SK-N-SH (cell line): ENCODE results near the gene CDH23. TPM values are rescaled to one million over a fixed set of nuclear protein-coding genes. Genes with fewer than 3 reads are reported as not detected.

Experiments used
- CTCF ChIA-PET: fragments of 300-600, 350-600 bp; formaldehyde crosslinking; extraction: SDS; loops from one replicate; lab custom pipeline; 2021; lab: Yijun Ruan, JAX
- POLR2A ChIA-PET: fragments of 350-600 bp; sonication (Branson Sonifier 250); formaldehyde crosslinking; extraction: SDS; loops from one replicate; lab custom pipeline; 2020; ENCODE audit warnings: antibody characterized with exemption, inconsistent platforms; lab: Yijun Ruan, JAX
- DNase-seq: peaks from one replicate; pipeline ENCODE4 v3.0.0; 2012
- H2AFZ ChIP-seq: fragments of 200-600 bp; sonication (generic); 2 replicates; pipeline ENCODE4 v1.8.1; 2016; ENCODE audit warnings: antibody characterized with exemption, mild to moderate bottlenecking, low read depth
- H3F3A ChIP-seq: fragments of 200-600 bp; sonication (generic); replicated peaks from 2 replicates; pipeline ENCODE3; 2016; ENCODE audit warnings: antibody characterized with exemption, mild to moderate bottlenecking; ENCODE audit not compliant: insufficient read depth
- H3K27ac ChIP-seq, 2 experiments: fragments of 200-500 bp in 1 of 2; fragments of 200-600 bp in 1 of 2; sonication (Bioruptor generic) in 1 of 2; sonication (generic), shearing (Covaris generic) in 1 of 2; 2 replicates each; pipeline versions ENCODE4 v1.5.1 to v1.6.1; 2014 to 2016; ENCODE audit warnings: low read depth in 2 of 2, inconsistent platforms in 1 of 2, low read length in 1 of 2, mild to moderate bottlenecking in 1 of 2, mixed read lengths in 1 of 2
- H3K27me3 ChIP-seq: fragments of 200-600 bp; sonication (generic), shearing (Covaris generic); 2 replicates; pipeline ENCODE4 v1.6.1; 2016; ENCODE audit warnings: mixed run types; ENCODE audit not compliant: insufficient read depth
- H3K36me3 ChIP-seq, 2 experiments: fragments of 200-500 bp in 1 of 2; fragments of 200-600 bp in 1 of 2; sonication (Bioruptor generic) in 1 of 2; sonication (generic) in 1 of 2; replicated peaks in 1 of 2; 2 replicates each; pipeline versions ENCODE3 to v1.5.1; 2014 to 2016; ENCODE audit warnings: low read length in 1 of 2, mild to moderate bottlenecking in 1 of 2; ENCODE audit not compliant: insufficient read depth in 2 of 2, control insufficient read depth in 1 of 2
- H3K4me1 ChIP-seq, 2 experiments: fragments of 200-500 bp in 1 of 2; fragments of 200-600 bp in 1 of 2; sonication (Bioruptor generic) in 1 of 2; sonication (generic), shearing (Covaris generic) in 1 of 2; 2 replicates each; pipeline versions ENCODE4 v1.5.1 to v1.6.1; 2014 to 2016; ENCODE audit warnings: low read depth in 1 of 2, low read length in 1 of 2, mixed run types in 1 of 2; ENCODE audit not compliant: insufficient read depth in 2 of 2, control insufficient read depth in 1 of 2
- H3K4me2 ChIP-seq: fragments of 200-600 bp; sonication (generic), shearing (Covaris generic); 2 replicates; pipeline ENCODE4 v1.6.1; 2017; ENCODE audit warnings: mixed run types
- H3K4me3 ChIP-seq, 2 experiments: fragments of 200-500 bp in 1 of 2; fragments of 200-600 bp in 1 of 2; sonication (Bioruptor generic) in 1 of 2; sonication (generic), shearing (Covaris generic) in 1 of 2; 2 replicates each; pipeline versions ENCODE4 v1.5.1 to v1.8.1; 2014 to 2016; ENCODE audit warnings: low read depth in 2 of 2, inconsistent platforms in 1 of 2, low read length in 1 of 2, mild to moderate bottlenecking in 1 of 2, mixed read lengths in 1 of 2, moderate library complexity in 1 of 2
- H3K79me2 ChIP-seq: fragments of 200-600 bp; sonication (generic); 2 replicates; pipeline ENCODE4 v1.8.1; 2017; ENCODE audit warnings: mild to moderate bottlenecking; ENCODE audit not compliant: insufficient read depth
- H3K9ac ChIP-seq: fragments of 200-600 bp; sonication (generic); 2 replicates; pipeline ENCODE4 v1.6.1; 2017; ENCODE audit warnings: mixed run types
- H3K9me2 ChIP-seq: fragments of 200-600 bp; sonication (generic); 2 replicates; pipeline ENCODE4 v1.6.1; 2017; ENCODE audit warnings: mixed run types
- H3K9me3 ChIP-seq: fragments of 200-600 bp; sonication (generic); 2 replicates; pipeline ENCODE4 v1.6.1; 2017; ENCODE audit warnings: mixed run types, mild to moderate bottlenecking, moderate library complexity
- H4K20me1 ChIP-seq: fragments of 200-600 bp; sonication (generic); 2 replicates; pipeline ENCODE4 v1.6.1; 2017; ENCODE audit warnings: mild to moderate bottlenecking, mixed run types; ENCODE audit not compliant: insufficient read depth
- FOXJ3 ChIP-seq: sonication (generic); formaldehyde crosslinking; IDR thresholded peaks from 2 replicates; pipeline ENCODE4 v1.5.1; 2020; ENCODE audit warnings: mild to moderate bottlenecking, missing genetic modification reagents
- FOXM1 ChIP-seq: IDR thresholded peaks from 2 replicates; pipeline ENCODE4 v1.4.0; 2012; ENCODE audit warnings: low read depth, mild to moderate bottlenecking
- GABPA ChIP-seq: IDR thresholded peaks from 2 replicates; pipeline ENCODE4 v1.4.0; 2012; ENCODE audit warnings: low read depth, mild to moderate bottlenecking
- JUND ChIP-seq: IDR thresholded peaks from 2 replicates; pipeline ENCODE4 v1.4.0; 2012
- MEF2A ChIP-seq: IDR thresholded peaks from 2 replicates; pipeline ENCODE4 v1.4.0; 2012; ENCODE audit warnings: low read depth, borderline replicate concordance
- NRF1 ChIP-seq: IDR thresholded peaks from 2 replicates; pipeline ENCODE4 v1.6.1; 2012; ENCODE audit warnings: low read depth, mild to moderate bottlenecking, low read length
- POLR2AphosphoS5 ChIP-seq: IDR thresholded peaks from 2 replicates; pipeline ENCODE4 v1.6.1; 2012; ENCODE audit warnings: low read depth, low read length
- RAD21 ChIP-seq: IDR thresholded peaks from 2 replicates; pipeline ENCODE4 v1.6.1; 2012; ENCODE audit warnings: mild to moderate bottlenecking, low read length
- RCOR1 ChIP-seq: fragments of 150-350 bp; IDR thresholded peaks from 2 replicates; pipeline ENCODE4 v1.6.1; 2017; ENCODE audit warnings: antibody characterized with exemption, low read length
- REST ChIP-seq: IDR thresholded peaks from 2 replicates; pipeline ENCODE4 v1.6.1; 2012; ENCODE audit warnings: mild to moderate bottlenecking, low read depth, low read length, moderate library complexity
- RFX5 ChIP-seq: IDR thresholded peaks from 2 replicates; pipeline ENCODE4 v1.6.1; 2012; ENCODE audit warnings: mild to moderate bottlenecking, improper control_type of control experiment, low read length
- RXRA ChIP-seq: IDR thresholded peaks from 2 replicates; pipeline ENCODE4 v1.4.0; 2012; ENCODE audit warnings: low read depth, mild to moderate bottlenecking, borderline replicate concordance
- SMC3 ChIP-seq: IDR thresholded peaks from 2 replicates; pipeline ENCODE4 v1.6.1; 2012; ENCODE audit warnings: low read depth, low read length, improper control_type of control experiment
- TCF12 ChIP-seq: IDR thresholded peaks from 2 replicates; pipeline ENCODE4 v1.4.0; 2012
- USF1 ChIP-seq: IDR thresholded peaks from 2 replicates; pipeline ENCODE4 v1.4.0; 2012; ENCODE audit warnings: low read depth, borderline replicate concordance
- WGBS: methylation state at CpG from one replicate; pipeline ENCODE4 v1.1.6; 2017; ENCODE audit warnings: low lambda C conversion rate; 5-methylcytosine and 5-hydroxymethylcytosine counted together
- polyA plus RNA-seq, 3 experiments: library from polyadenylated mRNA; depleted of rRNA; stranded (reverse); fragments of >200 nt; gene quantifications; 2 replicates each; pipeline ENCODE4 v1.2.3, GENCODE V29; 2012
- TF ChIP-seq, protein P1 (sequence below): fragments of 150-350 bp; IDR thresholded peaks from 2 replicates; pipeline ENCODE4 v1.6.1; 2017; ENCODE audit warnings: antibody characterized with exemption, low read length, low read depth, borderline replicate concordance
- TF ChIP-seq, protein P2 (sequence below): fragments of 150-350 bp; IDR thresholded peaks from 2 replicates; pipeline ENCODE4 v1.6.1; 2016; ENCODE audit warnings: mild to moderate bottlenecking, low read depth, low read length

Gene CDH23
- polyA plus RNA-seq, 1 of the 3 experiments (the other 2 are of a cell fraction), result 0.03 TPM

DNA sequence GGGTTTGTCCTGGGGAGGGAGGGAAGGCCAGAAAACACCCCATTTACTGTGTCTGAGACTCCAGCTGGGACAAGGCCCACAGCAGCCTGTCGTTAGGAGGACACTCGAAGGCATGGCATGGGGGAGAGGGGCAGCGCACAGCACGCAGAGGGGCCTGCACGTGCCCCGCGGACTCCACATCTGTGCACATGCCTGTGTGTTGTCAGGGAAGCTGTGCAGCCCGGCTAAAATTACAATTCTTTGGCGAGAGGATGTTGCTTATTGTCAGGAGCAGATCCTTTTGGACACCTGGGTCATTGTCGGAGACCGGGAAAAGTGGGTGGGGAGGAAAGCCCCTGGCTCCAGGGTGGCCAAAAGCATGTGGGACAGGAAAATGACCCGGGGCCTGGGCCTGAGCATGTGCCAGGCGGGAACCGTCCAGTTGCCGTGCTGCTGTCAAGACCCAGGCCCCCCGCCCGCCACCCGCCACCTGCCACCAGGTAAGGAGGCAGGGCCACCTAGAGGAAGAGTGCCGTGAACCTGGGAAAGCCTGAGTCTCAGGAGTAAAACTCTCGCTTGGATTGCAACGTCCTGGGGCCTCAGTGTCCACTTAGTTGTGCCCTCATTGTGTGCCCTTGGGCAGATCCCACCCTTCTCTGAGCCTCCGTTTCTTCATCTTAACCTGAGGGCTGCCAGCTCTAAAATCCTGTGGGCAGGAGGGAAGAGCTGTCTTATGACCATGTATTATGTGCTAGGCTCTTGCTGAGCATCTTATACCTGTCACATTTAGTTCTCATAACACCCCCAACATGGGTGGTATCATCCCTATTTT lies 369.4 kb downstream of the CDH23 start:
- Histone ChIP-seq H3K9me3 (no peaks in the 10 kb centered on the region), H4K20me1 (no peaks in the 10 kb centered on the region), H3F3A (peaks cover 3% of the 10 kb centered on the region), H2AFZ (no peak overlapping the region), H3K79me2 (no peaks in the 10 kb centered on the region), H3K27ac (peak overlapping the region; percentile 25 to 33; a peak in 1 of 4 replicates), H3K27me3 (no peaks in the 10 kb centered on the region), H3K36me3 (no peaks in the 10 kb centered on the region), H3K9me2 (no peaks in the 10 kb centered on the region), H3K4me1 (peaks cover 12 to 15% of the 10 kb centered on the region in 2 experiments; a peak in 3 of 4 replicates), H3K4me2 (0 out of 2 replicates have a peak overlapping the region, but pooled peaks have one; percentile 14), H3K9ac (no peak overlapping the region), H3K4me3 (no peak overlapping the region)
- ChIA-PET CTCF (interaction anchor here (0.9 to 1.8 kb wide), 4 partner anchors 29 to 130 kb away, joined by 3 to 7 read pairs (median 3); no protein-coding TSS in a partner anchor), POLR2A (interaction anchor here (0.8 to 1.1 kb wide), 2 partner anchors 8 to 85 kb away, joined by 3 to 4 read pairs; partner anchors contain the start of gene PSAP)
- TF ChIP-seq, protein P1, sequence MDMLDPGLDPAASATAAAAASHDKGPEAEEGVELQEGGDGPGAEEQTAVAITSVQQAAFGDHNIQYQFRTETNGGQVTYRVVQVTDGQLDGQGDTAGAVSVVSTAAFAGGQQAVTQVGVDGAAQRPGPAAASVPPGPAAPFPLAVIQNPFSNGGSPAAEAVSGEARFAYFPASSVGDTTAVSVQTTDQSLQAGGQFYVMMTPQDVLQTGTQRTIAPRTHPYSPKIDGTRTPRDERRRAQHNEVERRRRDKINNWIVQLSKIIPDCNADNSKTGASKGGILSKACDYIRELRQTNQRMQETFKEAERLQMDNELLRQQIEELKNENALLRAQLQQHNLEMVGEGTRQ, result no peak
- 90% methylated on average over 17 of the region's 22 CpGs for WGBS
- no peak for DNase-seq

DNA sequence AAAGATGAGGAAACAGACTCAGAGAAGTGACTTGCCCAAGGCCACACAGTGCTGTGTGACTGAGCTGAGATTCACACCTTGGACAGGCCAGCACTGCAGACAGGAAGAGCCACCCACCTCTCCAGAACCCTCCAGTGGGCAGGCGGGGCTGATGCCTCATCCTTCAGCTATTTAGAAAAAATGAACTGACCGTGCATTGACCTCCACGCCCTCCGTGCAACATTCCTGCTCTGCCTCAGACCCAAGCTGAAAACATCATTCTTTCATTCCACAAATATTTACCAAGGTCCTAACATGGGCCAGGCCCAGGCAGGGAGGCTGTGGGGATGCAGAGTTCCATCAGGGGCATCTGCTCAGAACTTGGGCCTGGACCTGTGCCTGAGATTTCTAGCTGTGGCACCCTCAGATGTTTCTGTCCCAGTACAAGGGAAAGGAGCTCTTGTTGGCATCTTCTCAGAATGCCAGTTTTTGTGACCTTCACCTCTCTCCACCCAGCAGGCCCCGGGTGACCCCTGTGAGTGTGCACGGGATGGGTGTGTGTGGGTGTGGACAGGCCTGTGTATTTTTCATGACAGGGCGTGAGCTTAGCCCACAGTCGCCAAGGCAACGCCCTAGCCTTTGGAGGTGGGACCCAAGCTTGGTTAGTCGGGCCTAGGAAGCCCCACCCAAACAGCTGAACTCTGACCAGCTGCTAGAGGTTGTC lies 370.1 kb downstream of the CDH23 start:
- 24% methylated on average over 10 of the region's 10 CpGs for WGBS
- ChIA-PET POLR2A (interaction anchor here (0.8 to 1.1 kb wide), 3 partner anchors 9 to 114 kb away, joined by 3 to 4 read pairs (median 3); partner anchors contain the start of gene PSAP), CTCF (interaction anchor here (0.6 to 2.2 kb wide), 7 partner anchors 30 to 488 kb away, joined by 3 to 11 read pairs (median 3); no protein-coding TSS in a partner anchor)
- Histone ChIP-seq H3K36me3 (no peaks in the 10 kb centered on the region), H3K9me2 (no peaks in the 10 kb centered on the region), H3K4me3 (no peak overlapping the region), H3K9ac (no peak overlapping the region), H3K27me3 (no peaks in the 10 kb centered on the region), H3K27ac (peak overlapping the region; percentile 46 to 76), H3K79me2 (no peaks in the 10 kb centered on the region), H3F3A (peaks cover 3% of the 10 kb centered on the region), H3K9me3 (no peaks in the 10 kb centered on the region), H4K20me1 (no peaks in the 10 kb centered on the region), H3K4me2 (peak overlapping the region; percentile 14; the same call in 1 of the 2 replicates), H3K4me1 (peaks cover 12 to 15% of the 10 kb centered on the region in 2 experiments; a peak in 3 of 4 replicates), H2AFZ (no peak overlapping the region)
- DNase-seq, result no peak
- TF ChIP-seq SMC3 (no peak), FOXM1 (no peak), USF1 (no peak), POLR2AphosphoS5 (peak; percentile 47; the same call in 1 of the 2 replicates), JUND (peak; percentile 91), RAD21 (no peak), FOXJ3 (CRISPR knock-in tag) (no peak), RCOR1 (no peak), REST (0 out of 2 replicates have a peak, but pooled peaks have one; percentile 66), NRF1 (no peak), MEF2A (no peak), RFX5 (no peak), TCF12 (peak; percentile 89), GABPA (no peak), RXRA (peak; percentile 100)
- TF ChIP-seq, protein P2, sequence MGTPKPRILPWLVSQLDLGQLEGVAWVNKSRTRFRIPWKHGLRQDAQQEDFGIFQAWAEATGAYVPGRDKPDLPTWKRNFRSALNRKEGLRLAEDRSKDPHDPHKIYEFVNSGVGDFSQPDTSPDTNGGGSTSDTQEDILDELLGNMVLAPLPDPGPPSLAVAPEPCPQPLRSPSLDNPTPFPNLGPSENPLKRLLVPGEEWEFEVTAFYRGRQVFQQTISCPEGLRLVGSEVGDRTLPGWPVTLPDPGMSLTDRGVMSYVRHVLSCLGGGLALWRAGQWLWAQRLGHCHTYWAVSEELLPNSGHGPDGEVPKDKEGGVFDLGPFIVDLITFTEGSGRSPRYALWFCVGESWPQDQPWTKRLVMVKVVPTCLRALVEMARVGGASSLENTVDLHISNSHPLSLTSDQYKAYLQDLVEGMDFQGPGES, result no peak
- TF ChIP-seq, protein P1, result no peak
